ENCODE measurements around the gene ZNF672.

ZNF672 gene

GRCh38 chr1:248894837-248895236, 56.8 kb downstream of the ZNF672 start:
- no peak for DNase-seq

- no peak for DNase-seq
Observed at GRCh38 chr1:248897412-248898337, 59.7 kb downstream of the ZNF672 start.
